H1 (cell line): ENCODE data around the gene FERMT1. TPM values are rescaled to one million over a fixed set of nuclear protein-coding genes. Genes with fewer than 3 reads are reported as not detected.

Experiments
- SUZ12 ChIP-seq: fragments of 200-600 bp; sonication (generic); IDR thresholded peaks from 2 replicates; pipeline ENCODE4 v1.6.1; 2012; ENCODE audit warnings: mild to moderate bottlenecking, inconsistent platforms, low read length, moderate library complexity, mixed read lengths
- TAF1 ChIP-seq: IDR thresholded peaks from 2 replicates; pipeline ENCODE4 v1.6.1; 2011; ENCODE audit warnings: mild to moderate bottlenecking, low read depth, low read length
- polyA plus RNA-seq, 7 experiments: library from polyadenylated mRNA; depleted of rRNA in 3 of 7; stranded (reverse) in 5 of 7; unstranded in 2 of 7; fragments of >200 nt in 5 of 7; fragments of 200-250 nt in 2 of 7; gene quantifications; 1 replicate in 5 of 7; 2 replicates in 1 of 7; 4 replicates in 1 of 7; pipeline versions ENCODE4 v1.2.1 to v1.2.3, GENCODE V29; 2011 to 2013; ENCODE audit warnings: missing spikeins in 2 of 7, mixed read lengths in 2 of 7
- total RNA-seq: library from RNA; stranded (reverse); fragmentation: NEBNext Ultra II Directional; extraction: Animal tissue kit (Norgen Biotek cat#: 25700); gene quantifications from 2 replicates; pipeline ENCODE4 v1.2.1, GENCODE V29; 2021
- TF ChIP-seq, protein P1 (sequence below): fragments of 300-600 bp; sonication (generic); IDR thresholded peaks from 2 replicates; pipeline ENCODE4 v1.7.1; 2012; ENCODE audit warnings: low read length, moderate library complexity, mild to moderate bottlenecking, inconsistent platforms; ENCODE audit not compliant: insufficient replicate concordance

Gene FERMT1
- total and polyA plus RNA-seq, 2 of the 8 experiments (the other 6 are each of a cell fraction or from before 2014, with no cell fraction given) = 4.2 to 17.8 TPM

DNA sequence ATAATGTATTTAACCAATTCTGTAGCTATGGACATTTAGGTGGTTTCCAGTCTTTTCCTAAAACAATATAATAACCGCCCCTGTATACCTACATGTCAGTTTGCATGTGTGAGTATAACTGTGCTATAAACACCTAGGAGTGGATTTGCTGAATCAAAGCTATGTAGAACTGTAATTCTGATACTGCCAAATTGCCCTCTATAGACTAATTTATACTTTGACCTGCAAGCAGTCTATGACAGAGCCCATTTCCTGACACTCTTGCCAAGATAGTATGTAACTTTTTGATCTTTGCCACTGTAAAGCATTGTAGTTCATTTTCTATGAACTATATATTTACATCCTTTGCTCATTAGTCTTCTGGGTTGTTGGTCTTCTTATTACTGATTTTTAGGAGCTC is 19.5 kb downstream of the FERMT1 start (continued):
- TF ChIP-seq, protein P1, sequence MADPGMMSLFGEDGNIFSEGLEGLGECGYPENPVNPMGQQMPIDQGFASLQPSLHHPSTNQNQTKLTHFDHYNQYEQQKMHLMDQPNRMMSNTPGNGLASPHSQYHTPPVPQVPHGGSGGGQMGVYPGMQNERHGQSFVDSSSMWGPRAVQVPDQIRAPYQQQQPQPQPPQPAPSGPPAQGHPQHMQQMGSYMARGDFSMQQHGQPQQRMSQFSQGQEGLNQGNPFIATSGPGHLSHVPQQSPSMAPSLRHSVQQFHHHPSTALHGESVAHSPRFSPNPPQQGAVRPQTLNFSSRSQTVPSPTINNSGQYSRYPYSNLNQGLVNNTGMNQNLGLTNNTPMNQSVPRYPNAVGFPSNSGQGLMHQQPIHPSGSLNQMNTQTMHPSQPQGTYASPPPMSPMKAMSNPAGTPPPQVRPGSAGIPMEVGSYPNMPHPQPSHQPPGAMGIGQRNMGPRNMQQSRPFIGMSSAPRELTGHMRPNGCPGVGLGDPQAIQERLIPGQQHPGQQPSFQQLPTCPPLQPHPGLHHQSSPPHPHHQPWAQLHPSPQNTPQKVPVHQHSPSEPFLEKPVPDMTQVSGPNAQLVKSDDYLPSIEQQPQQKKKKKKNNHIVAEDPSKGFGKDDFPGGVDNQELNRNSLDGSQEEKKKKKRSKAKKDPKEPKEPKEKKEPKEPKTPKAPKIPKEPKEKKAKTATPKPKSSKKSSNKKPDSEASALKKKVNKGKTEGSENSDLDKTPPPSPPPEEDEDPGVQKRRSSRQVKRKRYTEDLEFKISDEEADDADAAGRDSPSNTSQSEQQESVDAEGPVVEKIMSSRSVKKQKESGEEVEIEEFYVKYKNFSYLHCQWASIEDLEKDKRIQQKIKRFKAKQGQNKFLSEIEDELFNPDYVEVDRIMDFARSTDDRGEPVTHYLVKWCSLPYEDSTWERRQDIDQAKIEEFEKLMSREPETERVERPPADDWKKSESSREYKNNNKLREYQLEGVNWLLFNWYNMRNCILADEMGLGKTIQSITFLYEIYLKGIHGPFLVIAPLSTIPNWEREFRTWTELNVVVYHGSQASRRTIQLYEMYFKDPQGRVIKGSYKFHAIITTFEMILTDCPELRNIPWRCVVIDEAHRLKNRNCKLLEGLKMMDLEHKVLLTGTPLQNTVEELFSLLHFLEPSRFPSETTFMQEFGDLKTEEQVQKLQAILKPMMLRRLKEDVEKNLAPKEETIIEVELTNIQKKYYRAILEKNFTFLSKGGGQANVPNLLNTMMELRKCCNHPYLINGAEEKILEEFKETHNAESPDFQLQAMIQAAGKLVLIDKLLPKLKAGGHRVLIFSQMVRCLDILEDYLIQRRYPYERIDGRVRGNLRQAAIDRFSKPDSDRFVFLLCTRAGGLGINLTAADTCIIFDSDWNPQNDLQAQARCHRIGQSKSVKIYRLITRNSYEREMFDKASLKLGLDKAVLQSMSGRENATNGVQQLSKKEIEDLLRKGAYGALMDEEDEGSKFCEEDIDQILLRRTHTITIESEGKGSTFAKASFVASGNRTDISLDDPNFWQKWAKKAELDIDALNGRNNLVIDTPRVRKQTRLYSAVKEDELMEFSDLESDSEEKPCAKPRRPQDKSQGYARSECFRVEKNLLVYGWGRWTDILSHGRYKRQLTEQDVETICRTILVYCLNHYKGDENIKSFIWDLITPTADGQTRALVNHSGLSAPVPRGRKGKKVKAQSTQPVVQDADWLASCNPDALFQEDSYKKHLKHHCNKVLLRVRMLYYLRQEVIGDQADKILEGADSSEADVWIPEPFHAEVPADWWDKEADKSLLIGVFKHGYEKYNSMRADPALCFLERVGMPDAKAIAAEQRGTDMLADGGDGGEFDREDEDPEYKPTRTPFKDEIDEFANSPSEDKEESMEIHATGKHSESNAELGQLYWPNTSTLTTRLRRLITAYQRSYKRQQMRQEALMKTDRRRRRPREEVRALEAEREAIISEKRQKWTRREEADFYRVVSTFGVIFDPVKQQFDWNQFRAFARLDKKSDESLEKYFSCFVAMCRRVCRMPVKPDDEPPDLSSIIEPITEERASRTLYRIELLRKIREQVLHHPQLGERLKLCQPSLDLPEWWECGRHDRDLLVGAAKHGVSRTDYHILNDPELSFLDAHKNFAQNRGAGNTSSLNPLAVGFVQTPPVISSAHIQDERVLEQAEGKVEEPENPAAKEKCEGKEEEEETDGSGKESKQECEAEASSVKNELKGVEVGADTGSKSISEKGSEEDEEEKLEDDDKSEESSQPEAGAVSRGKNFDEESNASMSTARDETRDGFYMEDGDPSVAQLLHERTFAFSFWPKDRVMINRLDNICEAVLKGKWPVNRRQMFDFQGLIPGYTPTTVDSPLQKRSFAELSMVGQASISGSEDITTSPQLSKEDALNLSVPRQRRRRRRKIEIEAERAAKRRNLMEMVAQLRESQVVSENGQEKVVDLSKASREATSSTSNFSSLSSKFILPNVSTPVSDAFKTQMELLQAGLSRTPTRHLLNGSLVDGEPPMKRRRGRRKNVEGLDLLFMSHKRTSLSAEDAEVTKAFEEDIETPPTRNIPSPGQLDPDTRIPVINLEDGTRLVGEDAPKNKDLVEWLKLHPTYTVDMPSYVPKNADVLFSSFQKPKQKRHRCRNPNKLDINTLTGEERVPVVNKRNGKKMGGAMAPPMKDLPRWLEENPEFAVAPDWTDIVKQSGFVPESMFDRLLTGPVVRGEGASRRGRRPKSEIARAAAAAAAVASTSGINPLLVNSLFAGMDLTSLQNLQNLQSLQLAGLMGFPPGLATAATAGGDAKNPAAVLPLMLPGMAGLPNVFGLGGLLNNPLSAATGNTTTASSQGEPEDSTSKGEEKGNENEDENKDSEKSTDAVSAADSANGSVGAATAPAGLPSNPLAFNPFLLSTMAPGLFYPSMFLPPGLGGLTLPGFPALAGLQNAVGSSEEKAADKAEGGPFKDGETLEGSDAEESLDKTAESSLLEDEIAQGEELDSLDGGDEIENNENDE = no peak
- no peak for TF ChIP-seq TAF1
- TF ChIP-seq SUZ12 = no peak
- TF ChIP-seq, all 59 proteins: peak for 0
